Measurements from ENCODE around the gene MS4A10. TPM values are rescaled to one million over a fixed set of nuclear protein-coding genes. Genes with fewer than 3 reads are reported as not detected.

The MS4A10 gene
- total RNA-seq, 1 donor from 2014 or later: not detected

- Histone ChIP-seq H3K27me3 (ENCODE audit: control insufficient read depth, insufficient read depth, low read length) (no peaks in the 10 kb centered on the region), H3K36me3 (ENCODE audit: control insufficient read depth, insufficient read depth, low read length) (no peaks in the 10 kb centered on the region), H3K4me3 (ENCODE audit: low read depth, low read length) (no peak overlapping the region)
- TF ChIP-seq, protein P1, sequence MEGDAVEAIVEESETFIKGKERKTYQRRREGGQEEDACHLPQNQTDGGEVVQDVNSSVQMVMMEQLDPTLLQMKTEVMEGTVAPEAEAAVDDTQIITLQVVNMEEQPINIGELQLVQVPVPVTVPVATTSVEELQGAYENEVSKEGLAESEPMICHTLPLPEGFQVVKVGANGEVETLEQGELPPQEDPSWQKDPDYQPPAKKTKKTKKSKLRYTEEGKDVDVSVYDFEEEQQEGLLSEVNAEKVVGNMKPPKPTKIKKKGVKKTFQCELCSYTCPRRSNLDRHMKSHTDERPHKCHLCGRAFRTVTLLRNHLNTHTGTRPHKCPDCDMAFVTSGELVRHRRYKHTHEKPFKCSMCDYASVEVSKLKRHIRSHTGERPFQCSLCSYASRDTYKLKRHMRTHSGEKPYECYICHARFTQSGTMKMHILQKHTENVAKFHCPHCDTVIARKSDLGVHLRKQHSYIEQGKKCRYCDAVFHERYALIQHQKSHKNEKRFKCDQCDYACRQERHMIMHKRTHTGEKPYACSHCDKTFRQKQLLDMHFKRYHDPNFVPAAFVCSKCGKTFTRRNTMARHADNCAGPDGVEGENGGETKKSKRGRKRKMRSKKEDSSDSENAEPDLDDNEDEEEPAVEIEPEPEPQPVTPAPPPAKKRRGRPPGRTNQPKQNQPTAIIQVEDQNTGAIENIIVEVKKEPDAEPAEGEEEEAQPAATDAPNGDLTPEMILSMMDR (IDR thresholded peaks at IDR 0.05; ENCODE audit: insufficient read depth, low read length, poor library complexity, severe bottlenecking): no peak
- DNase-seq (ENCODE audit: low read depth): no peak
These were observed 12.5 kb upstream of the MS4A10 start for GRCh38 chr11:60772666-60773065.

DNA sequence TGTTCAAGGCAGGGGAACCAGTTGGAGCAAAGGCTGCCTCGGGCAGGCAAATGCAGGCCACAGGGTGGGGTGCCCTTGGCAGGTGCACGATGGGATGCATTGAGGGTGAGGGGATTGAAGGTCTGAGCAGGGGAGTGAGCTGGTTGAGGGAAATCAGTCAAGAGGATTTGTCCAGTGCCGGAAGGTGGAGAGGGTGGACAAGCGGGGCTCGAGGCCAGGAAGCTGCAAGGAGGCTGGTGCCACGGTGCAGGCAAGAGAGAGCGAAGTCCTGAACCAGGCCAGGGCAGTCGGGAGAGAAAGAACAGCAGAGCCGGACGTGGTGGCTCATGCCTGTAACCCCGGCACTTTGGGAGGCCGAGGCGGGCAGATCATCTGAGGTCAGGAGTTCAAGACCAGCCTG lies 10.4 kb upstream of the MS4A10 start:
- Histone ChIP-seq H3K4me3 (ENCODE audit: low read depth, low read length) (no peak overlapping the region), H3K36me3 (ENCODE audit: control insufficient read depth, insufficient read depth, low read length) (no peaks in the 10 kb centered on the region), H3K27me3 (ENCODE audit: control insufficient read depth, insufficient read depth, low read length) (no peaks in the 10 kb centered on the region)
- TF ChIP-seq, protein P1 (IDR thresholded peaks at IDR 0.05; ENCODE audit: insufficient read depth, low read length, poor library complexity, severe bottlenecking): no peak
- no peak for DNase-seq (ENCODE audit: low read depth)

GRCh38 chr11:60775420-60775961 lies 9.6 kb upstream of the MS4A10 start:
- H3K36me3 ChIP-seq (ENCODE audit: control insufficient read depth, insufficient read depth, low read length): no peaks in the 10 kb centered on the region
- no peak overlapping the region for H3K4me3 ChIP-seq (ENCODE audit: low read depth, low read length)
- TF ChIP-seq, protein P1 (IDR thresholded peaks at IDR 0.05; ENCODE audit: insufficient read depth, low read length, poor library complexity, severe bottlenecking): peak; percentile 89
- peaks cover 2% of the 10 kb centered on the region for H3K27me3 ChIP-seq (ENCODE audit: control insufficient read depth, insufficient read depth, low read length)
- peak; percentile 61 for DNase-seq (ENCODE audit: low read depth)

DNA sequence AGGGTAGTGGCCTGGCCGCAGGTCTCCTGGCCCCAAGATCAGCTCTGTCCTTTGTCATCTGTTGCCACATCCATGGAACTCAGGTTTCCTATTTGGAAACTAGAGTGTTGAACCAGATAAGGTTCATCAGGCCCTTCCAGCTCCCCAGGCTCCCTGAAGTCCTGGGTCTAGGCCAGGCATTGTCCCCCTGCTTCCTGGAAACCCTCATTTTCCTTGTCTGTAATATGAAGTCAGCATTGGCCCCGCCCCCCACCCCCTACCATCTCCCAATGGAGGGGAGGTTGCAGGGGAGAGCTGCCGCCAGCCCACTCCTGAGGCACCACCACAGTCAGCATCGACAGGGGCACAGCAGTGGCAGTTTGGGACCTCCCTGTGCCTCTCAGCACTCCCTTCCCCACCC lies 9.0 kb upstream of the MS4A10 start:
- Histone ChIP-seq H3K4me3 (ENCODE audit: low read depth, low read length) (no peak overlapping the region), H3K36me3 (ENCODE audit: control insufficient read depth, insufficient read depth, low read length) (no peaks in the 10 kb centered on the region), H3K27me3 (ENCODE audit: control insufficient read depth, insufficient read depth, low read length) (peaks cover 2% of the 10 kb centered on the region)
- TF ChIP-seq, protein P1 (IDR thresholded peaks at IDR 0.05; ENCODE audit: insufficient read depth, low read length, poor library complexity, severe bottlenecking): no peak
- DNase-seq (ENCODE audit: low read depth): no peak

GRCh38 chr11:60777106-60777505 lies 8.0 kb upstream of the MS4A10 start:
- TF ChIP-seq, protein P1 (IDR thresholded peaks at IDR 0.05; ENCODE audit: insufficient read depth, low read length, poor library complexity, severe bottlenecking): no peak
- no peaks in the 10 kb centered on the region for H3K36me3 ChIP-seq (ENCODE audit: control insufficient read depth, insufficient read depth, low read length)
- peaks cover 2% of the 10 kb centered on the region for H3K27me3 ChIP-seq (ENCODE audit: control insufficient read depth, insufficient read depth, low read length)
- H3K4me3 ChIP-seq (ENCODE audit: low read depth, low read length): no peak overlapping the region
- DNase-seq (ENCODE audit: low read depth): no peak

DNA sequence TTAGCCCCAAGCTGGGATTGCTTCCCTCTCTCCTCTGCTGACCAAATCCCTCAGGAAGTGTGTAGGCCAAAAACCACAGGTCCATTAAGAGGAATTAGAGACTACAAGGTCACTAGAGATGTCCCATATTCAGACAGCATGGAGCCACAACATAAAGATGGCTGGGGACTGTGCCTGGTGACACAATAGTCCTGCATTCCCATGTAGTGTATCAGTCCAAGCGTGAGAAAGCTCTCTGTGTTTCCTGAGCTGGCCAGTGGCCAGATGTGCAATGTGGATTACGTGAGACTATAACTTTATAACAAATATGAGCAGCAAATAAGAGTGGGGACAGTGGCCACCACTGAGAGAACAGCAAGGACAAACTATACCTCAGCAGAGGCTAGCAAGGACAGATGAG lies 7.6 kb upstream of the MS4A10 start:
- H3K36me3 ChIP-seq (ENCODE audit: control insufficient read depth, insufficient read depth, low read length): no peaks in the 10 kb centered on the region
- H3K27me3 ChIP-seq (ENCODE audit: control insufficient read depth, insufficient read depth, low read length): peaks cover 2% of the 10 kb centered on the region
- TF ChIP-seq, protein P1 (IDR thresholded peaks at IDR 0.05; ENCODE audit: insufficient read depth, low read length, poor library complexity, severe bottlenecking): no peak
- H3K4me3 ChIP-seq (ENCODE audit: low read depth, low read length): no peak overlapping the region
- DNase-seq (ENCODE audit: low read depth): peak; percentile 7
